GM19463 (cell line): ENCODE results near the gene DNPH1.
A peak's percentile ranks its signal among the peaks of the same experiment; 100 is the strongest.

Source experiments
- ATAC-seq: cut with Tn5 transposase; IDR thresholded peaks from one replicate; pipeline ENCODE4 v1.9.1; 2021; ENCODE audit warnings: mild to moderate bottlenecking, moderate library complexity; ENCODE audit not compliant: unreplicated experiment

DNPH1 gene

GRCh38 chr6:43247114-43247999 is 18.1 kb upstream of the DNPH1 start:
- peak; percentile 94 for ATAC-seq

- peak; percentile 14 for ATAC-seq
These were observed 17.2 kb upstream of the DNPH1 start for GRCh38 chr6:43246301-43247113.

GRCh38 chr6:43243664-43244321 is 14.5 kb upstream of the DNPH1 start:
- ATAC-seq, result no peak

GRCh38 chr6:43242908-43243663 is 13.8 kb upstream of the DNPH1 start, which contains the start of gene TTBK1:
Gene TTBK1 (plus strand): TSS chr6:43243481. CDS start chr6:43246661, 3,180 bp downstream.
- no peak for ATAC-seq

- ATAC-seq, result no peak
These were observed 12.2 kb upstream of the DNPH1 start for GRCh38 chr6:43241446-43241845.

GRCh38 chr6:43240950-43241349 is 11.7 kb upstream of the DNPH1 start:
- no peak for ATAC-seq

GRCh38 chr6:43239054-43239453 is 9.8 kb upstream of the DNPH1 start:
- ATAC-seq, result no peak

GRCh38 chr6:43235841-43236240 is 6.6 kb upstream of the DNPH1 start:
- no peak for ATAC-seq

GRCh38 chr6:43231735-43232450 is 2.6 kb upstream of the DNPH1 start:
- ATAC-seq, result no peak

- ATAC-seq, result no peak
These were observed 1.8 kb upstream of the DNPH1 start for GRCh38 chr6:43231053-43231452.

- no peak for ATAC-seq
These were observed 731 bp upstream of the DNPH1 start for GRCh38 chr6:43229803-43230620.

- no peak for ATAC-seq
These were observed 3.0 kb downstream of the DNPH1 start for GRCh38 chr6:43226192-43226851.

- ATAC-seq, result no peak
These were observed 6.1 kb downstream of the DNPH1 start for GRCh38 chr6:43223175-43223574.

- no peak for ATAC-seq
These were observed 6.7 kb downstream of the DNPH1 start for GRCh38 chr6:43222418-43223059.

GRCh38 chr6:43221046-43221972 is 8.0 kb downstream of the DNPH1 start:
- ATAC-seq, result no peak

GRCh38 chr6:43220439-43220951 is 8.8 kb downstream of the DNPH1 start:
- ATAC-seq, result no peak

GRCh38 chr6:43219814-43220213 is 9.5 kb downstream of the DNPH1 start:
- no peak for ATAC-seq
